ENCODE data around the gene CLEC5A. TPM values are rescaled to one million over a fixed set of nuclear protein-coding genes. Genes with fewer than 3 reads are reported as not detected.

The CLEC5A gene
- total RNA-seq = not detected
- polyA plus RNA-seq (2013, experiment 1 of 2) = not detected
- not detected for polyA plus RNA-seq (2013, experiment 2 of 2)
- long read RNA-seq, experiment 1 = 0 reads
- long read RNA-seq, experiment 2 = 0 reads
- long read RNA-seq, experiment 3 = 0 reads
- long read RNA-seq, experiment 4 = 0 reads

- H3K27ac Mint-ChIP-seq = no peak within 1 kb of the TSS
- no peaks in the 10 kb centered on the region for H3K36me3 Mint-ChIP-seq (ENCODE audit: low read depth)
- Histone ChIP-seq H3K4me1 (ENCODE audit: control insufficient read depth, insufficient read depth, low read length) (no peaks in the 10 kb centered on the region), H3K9ac (ENCODE audit: extremely low read depth, low read length, poor library complexity, severe bottlenecking) (no peak within 1 kb of the TSS), H3K27me3 (ENCODE audit: control insufficient read depth, insufficient read depth, low read length, poor library complexity, severe bottlenecking) (no peaks in the 10 kb centered on the region), H3K4me3 (ENCODE audit: low read length) (no peak within 1 kb of the TSS), H3K36me3 (ENCODE audit: control insufficient read depth, insufficient read depth, low read length) (no peaks in the 10 kb centered on the region), H3K9me3 (ENCODE audit: control insufficient read depth, low read length) (no peaks in the 10 kb centered on the region), H3K27ac (ENCODE audit: low read depth, low read length) (no peak within 1 kb of the TSS)
- no peak within 1 kb of the TSS for H3K4me3 Mint-ChIP-seq
- DNase-seq = no peak
- H3K9me3 Mint-ChIP-seq = peaks cover 2% of the 10 kb centered on the region
- TF ChIP-seq, protein P1, sequence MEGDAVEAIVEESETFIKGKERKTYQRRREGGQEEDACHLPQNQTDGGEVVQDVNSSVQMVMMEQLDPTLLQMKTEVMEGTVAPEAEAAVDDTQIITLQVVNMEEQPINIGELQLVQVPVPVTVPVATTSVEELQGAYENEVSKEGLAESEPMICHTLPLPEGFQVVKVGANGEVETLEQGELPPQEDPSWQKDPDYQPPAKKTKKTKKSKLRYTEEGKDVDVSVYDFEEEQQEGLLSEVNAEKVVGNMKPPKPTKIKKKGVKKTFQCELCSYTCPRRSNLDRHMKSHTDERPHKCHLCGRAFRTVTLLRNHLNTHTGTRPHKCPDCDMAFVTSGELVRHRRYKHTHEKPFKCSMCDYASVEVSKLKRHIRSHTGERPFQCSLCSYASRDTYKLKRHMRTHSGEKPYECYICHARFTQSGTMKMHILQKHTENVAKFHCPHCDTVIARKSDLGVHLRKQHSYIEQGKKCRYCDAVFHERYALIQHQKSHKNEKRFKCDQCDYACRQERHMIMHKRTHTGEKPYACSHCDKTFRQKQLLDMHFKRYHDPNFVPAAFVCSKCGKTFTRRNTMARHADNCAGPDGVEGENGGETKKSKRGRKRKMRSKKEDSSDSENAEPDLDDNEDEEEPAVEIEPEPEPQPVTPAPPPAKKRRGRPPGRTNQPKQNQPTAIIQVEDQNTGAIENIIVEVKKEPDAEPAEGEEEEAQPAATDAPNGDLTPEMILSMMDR (conservative IDR thresholded peaks at IDR 0.05) = no peak
- WGBS, 2 experiments (ENCODE audit: insufficient coverage in 1 of 2, insufficient read length in 1 of 2) = 86% methylated on average over 1 to 3 of the region's 3 CpGs
- no peaks in the 10 kb centered on the region for H3K4me1 Mint-ChIP-seq
- no peaks in the 10 kb centered on the region for H3K27me3 Mint-ChIP-seq (ENCODE audit: insufficient read depth)
Observed at GRCh38 chr7:141946796-141947195, at the start of gene CLEC5A. TSS of gene CLEC5A (minus strand) at chr7:141946974. CDS start at chr7:141946292, 682 bp downstream.

DNA sequence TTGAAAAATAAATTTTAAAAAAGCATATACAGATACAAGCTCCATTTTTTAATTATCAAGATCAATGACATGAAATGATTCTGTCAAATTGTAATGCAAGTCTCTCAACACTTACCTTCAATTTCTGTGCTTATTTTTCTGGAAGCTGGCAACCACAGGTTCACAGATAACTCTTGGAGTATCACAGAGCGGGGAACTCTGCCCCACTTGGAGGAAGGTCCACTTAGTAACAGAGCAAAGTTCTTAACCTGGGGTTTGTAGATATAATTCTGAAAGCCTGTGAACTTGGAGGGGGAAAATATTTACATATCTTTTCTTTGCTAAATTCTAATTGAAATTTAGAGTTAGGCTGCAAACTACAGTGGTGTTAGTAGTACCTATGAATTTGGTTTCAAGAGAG lies 46.6 kb upstream of the CLEC5A start:
- Histone ChIP-seq H3K9me3 (ENCODE audit: control insufficient read depth, low read length) (no peaks in the 10 kb centered on the region), H3K27ac (ENCODE audit: low read depth, low read length) (no peak overlapping the region), H3K4me1 (ENCODE audit: control insufficient read depth, insufficient read depth, low read length) (no peaks in the 10 kb centered on the region), H3K4me3 (ENCODE audit: low read length) (no peak overlapping the region), H3K36me3 (ENCODE audit: control insufficient read depth, insufficient read depth, low read length) (no peaks in the 10 kb centered on the region), H3K9ac (ENCODE audit: extremely low read depth, low read length, poor library complexity, severe bottlenecking) (no peak overlapping the region), H3K27me3 (ENCODE audit: control insufficient read depth, insufficient read depth, low read length, poor library complexity, severe bottlenecking) (peaks cover 5% of the 10 kb centered on the region)
- peaks cover 2% of the 10 kb centered on the region for H3K9me3 Mint-ChIP-seq
- H3K27me3 Mint-ChIP-seq (ENCODE audit: insufficient read depth) = peaks cover 4% of the 10 kb centered on the region
- no peaks in the 10 kb centered on the region for H3K36me3 Mint-ChIP-seq (ENCODE audit: low read depth)
- H3K4me3 Mint-ChIP-seq = no peak overlapping the region
- WGBS, 2 experiments (ENCODE audit: insufficient coverage in 1 of 2, insufficient read length in 1 of 2) = 96 to 100% methylated on average over 1 of the region's 1 CpG
- no peak for DNase-seq
- H3K27ac Mint-ChIP-seq = no peak overlapping the region
- peaks cover 19% of the 10 kb centered on the region for H3K4me1 Mint-ChIP-seq
- TF ChIP-seq, protein P1 (conservative IDR thresholded peaks at IDR 0.05) = no peak

DNA sequence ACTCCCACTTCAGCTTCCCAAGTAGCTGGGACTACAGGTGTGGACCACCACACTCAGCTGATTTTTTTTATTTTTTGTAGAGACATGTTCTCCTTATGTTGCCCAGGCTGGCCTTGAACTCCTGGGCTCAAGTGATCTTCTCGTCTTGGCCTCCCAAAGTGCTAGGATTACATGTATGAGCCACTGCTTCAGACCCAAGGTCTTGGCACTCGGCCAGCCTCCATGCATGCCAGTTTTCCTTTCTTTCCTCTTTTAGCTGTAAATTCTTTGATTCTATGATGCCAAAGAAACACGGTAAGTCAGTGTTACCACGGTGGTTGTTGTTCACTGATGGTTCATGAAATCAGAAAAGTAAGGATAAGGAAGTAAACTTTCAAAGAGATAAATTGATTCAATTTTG lies 45.9 kb upstream of the CLEC5A start:
- Histone ChIP-seq H3K27me3 (ENCODE audit: control insufficient read depth, insufficient read depth, low read length, poor library complexity, severe bottlenecking) (peaks cover 5% of the 10 kb centered on the region), H3K36me3 (ENCODE audit: control insufficient read depth, insufficient read depth, low read length) (no peaks in the 10 kb centered on the region), H3K27ac (ENCODE audit: low read depth, low read length) (no peak overlapping the region), H3K4me1 (ENCODE audit: control insufficient read depth, insufficient read depth, low read length) (no peaks in the 10 kb centered on the region), H3K9me3 (ENCODE audit: control insufficient read depth, low read length) (no peaks in the 10 kb centered on the region), H3K4me3 (ENCODE audit: low read length) (no peak overlapping the region), H3K9ac (ENCODE audit: extremely low read depth, low read length, poor library complexity, severe bottlenecking) (no peak overlapping the region)
- TF ChIP-seq, protein P1 (conservative IDR thresholded peaks at IDR 0.05) = no peak
- H3K4me3 Mint-ChIP-seq = no peak overlapping the region
- peaks cover 2% of the 10 kb centered on the region for H3K9me3 Mint-ChIP-seq
- peaks cover 4% of the 10 kb centered on the region for H3K27me3 Mint-ChIP-seq (ENCODE audit: insufficient read depth)
- DNase-seq = no peak
- peaks cover 19% of the 10 kb centered on the region for H3K4me1 Mint-ChIP-seq
- WGBS, 2 experiments (ENCODE audit: insufficient coverage in 1 of 2, insufficient read length in 1 of 2) = 85 to 91% methylated on average over 4 of the region's 4 CpGs
- H3K36me3 Mint-ChIP-seq (ENCODE audit: low read depth) = no peaks in the 10 kb centered on the region
- H3K27ac Mint-ChIP-seq = no peak overlapping the region

Measured in endodermal cell (in vitro differentiated cells).